Right renal pelvis (tissue), 4 donors: ENCODE measurements around the gene CNOT9. TPM values are rescaled to one million over a fixed set of nuclear protein-coding genes. Genes with fewer than 3 reads are reported as not detected.

Experiments used
- DNase-seq, 4 donors: peaks; one replicate each; pipeline ENCODE4 v3.0.0-alpha.2; 2013; ENCODE audit warnings: low read depth in 4 of 4, low spot score in 3 of 4, missing footprints in 1 of 4
- polyA plus RNA-seq, 4 donors: library from polyadenylated mRNA; unstranded; fragments of 120-200 nt; gene quantifications; one replicate each; pipeline ENCODE4 v1.2.1, GENCODE V29; 2013; ENCODE audit not compliant: insufficient read length in 4 of 4

CNOT9 gene
- polyA plus RNA-seq, 4 donors: 45.8 to 60.2 (median 50.6) TPM

DNA sequence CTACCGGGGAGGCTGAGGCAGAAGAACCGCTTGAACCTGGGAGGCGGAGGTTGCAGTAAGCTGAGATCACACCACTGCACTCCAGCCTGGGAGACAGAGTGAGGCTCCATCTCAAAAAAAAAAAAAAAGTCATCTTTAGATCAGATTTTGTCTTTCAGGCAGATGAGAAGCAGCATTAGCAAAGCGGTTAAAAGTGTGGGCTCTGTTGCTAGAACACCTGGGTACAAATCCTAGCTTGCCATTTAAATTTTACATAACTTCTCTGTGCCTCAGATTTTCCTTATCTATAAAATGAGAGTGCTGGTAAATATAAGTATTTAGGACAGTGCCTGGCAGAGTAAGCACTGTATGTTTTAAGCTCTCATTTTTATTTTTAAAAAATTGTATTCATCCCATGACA is 8.2 kb downstream of the CNOT9 start:
- no peak for DNase-seq

DNA sequence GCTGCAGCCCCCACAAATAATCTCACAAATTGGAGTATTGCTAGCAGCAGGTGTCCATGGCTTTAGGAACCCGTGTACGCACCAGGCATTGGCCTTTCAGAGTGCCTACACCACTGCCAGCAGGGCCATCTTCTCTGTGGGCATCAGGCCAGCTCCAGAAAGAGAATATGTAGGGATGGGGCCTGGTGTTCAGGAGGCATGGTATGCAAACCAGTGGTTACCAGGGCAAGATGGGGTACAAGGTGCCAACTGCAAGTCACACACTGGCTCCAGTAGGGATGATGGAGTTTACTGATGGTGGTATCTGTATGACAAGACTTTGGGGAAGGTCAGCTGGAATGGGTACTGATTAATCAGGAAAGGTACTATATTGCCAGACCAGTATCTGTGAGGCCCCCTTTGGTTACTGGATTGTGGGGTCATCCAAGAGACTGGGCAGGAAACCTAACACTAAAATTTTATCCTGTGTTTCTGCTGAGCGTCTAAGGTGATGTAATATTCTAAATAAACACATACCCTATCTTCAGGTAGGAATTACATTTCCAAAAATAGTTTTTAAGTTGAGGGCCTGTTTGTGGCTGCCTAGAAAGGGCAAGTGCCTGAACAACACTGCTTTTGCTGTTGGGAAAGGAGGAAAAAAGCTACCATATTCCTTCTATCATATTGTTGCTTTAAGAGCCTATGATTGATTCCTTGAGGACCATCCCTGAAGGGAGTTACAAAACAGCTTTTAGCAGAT is 9.0 kb downstream of the CNOT9 start:
- no peak for DNase-seq

- DNase-seq: no peak
Measured at GRCh38 chr2:218578272-218578877, 9.7 kb downstream of the CNOT9 start.

- DNase-seq: no peak
Measured at GRCh38 chr2:218582076-218582475, 13.4 kb downstream of the CNOT9 start.

- DNase-seq: no peak
Measured at GRCh38 chr2:218583983-218584850, 15.6 kb downstream of the CNOT9 start.

GRCh38 chr2:218585541-218585940 is 16.9 kb downstream of the CNOT9 start:
- no peak for DNase-seq

GRCh38 chr2:218605432-218605831 is 36.8 kb downstream of the CNOT9 start:
- DNase-seq: peak in 1 of 4 donors; percentile 15

- DNase-seq: peak in 3 of 4 donors; percentile 12 to 26 (median 25)
Measured at GRCh38 chr2:218607436-218608115, 38.9 kb downstream of the CNOT9 start, which contains the start of gene PLCD4. Gene PLCD4 (plus strand): TSS chr2:218607899. CDS start chr2:218615740, 7,841 bp downstream.

DNA sequence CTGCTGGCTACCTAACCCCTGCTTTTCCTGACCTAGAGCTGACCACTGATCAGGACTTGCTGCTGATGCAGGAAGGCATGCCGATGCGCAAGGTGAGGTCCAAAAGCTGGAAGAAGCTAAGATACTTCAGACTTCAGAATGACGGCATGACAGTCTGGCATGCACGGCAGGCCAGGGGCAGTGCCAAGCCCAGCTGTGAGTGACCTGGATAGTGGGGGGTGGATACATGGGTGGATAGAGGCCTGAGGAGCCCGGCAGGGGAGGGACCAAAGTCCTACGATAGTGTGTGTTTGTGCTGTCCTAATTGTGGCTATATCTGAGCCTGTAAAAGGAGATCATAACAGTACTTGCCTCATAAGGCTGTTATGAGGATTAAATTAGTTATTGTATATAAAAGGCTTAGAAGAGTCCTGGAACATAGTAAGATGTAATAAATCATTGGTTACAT is 47.3 kb downstream of the CNOT9 start:
- DNase-seq: no peak

DNA sequence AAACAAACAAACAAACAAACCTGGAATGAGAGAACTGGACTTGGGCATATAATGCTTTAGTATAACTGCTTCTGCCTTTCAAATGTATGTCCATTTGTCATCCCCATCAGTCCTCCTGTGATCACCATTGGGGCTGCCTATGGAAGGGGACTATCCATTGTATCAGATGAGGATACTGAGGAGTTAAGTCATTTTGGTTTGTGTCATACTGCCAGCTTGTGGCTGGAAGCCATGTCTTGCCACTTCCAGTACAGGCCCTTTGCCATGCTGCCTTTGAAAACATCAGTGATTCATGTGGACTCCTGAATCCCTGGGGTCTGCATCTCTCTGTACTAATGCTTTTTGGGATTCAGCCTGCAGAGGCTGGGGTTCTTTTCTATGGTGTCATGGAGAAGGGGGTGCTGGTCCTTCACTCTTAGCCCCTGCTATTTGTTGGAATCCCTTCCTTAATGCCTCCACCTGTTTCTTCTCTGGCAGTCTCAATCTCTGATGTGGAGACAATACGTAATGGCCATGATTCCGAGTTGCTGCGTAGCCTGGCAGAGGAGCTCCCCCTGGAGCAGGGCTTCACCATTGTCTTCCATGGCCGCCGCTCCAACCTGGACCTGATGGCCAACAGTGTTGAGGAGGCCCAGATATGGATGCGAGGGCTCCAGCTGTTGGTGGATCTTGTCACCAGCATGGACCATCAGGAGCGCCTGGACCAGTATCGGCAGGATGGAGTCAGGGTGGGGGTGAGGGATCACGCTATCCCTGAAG is 49.6 kb downstream of the CNOT9 start:
- no peak for DNase-seq

DNA sequence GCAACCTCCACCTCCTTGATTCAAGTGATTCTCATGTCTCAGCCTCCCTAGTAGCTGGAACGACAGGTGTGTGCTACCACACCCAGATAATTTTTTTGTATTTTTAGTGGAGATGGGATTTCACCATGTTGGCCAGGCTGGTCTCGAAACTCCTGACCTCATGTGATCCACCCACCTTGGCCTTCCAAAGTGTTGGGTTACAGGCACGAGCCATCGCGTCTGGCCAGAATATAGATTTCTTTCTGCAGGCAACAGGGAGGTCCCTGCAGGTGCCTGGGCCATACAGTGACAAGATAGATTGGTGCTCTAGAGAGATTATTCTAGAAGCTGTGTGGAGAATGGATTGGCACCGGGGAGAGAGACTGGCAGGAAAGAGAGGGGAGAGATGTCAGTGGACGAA is 52.4 kb downstream of the CNOT9 start:
- DNase-seq: no peak

DNA sequence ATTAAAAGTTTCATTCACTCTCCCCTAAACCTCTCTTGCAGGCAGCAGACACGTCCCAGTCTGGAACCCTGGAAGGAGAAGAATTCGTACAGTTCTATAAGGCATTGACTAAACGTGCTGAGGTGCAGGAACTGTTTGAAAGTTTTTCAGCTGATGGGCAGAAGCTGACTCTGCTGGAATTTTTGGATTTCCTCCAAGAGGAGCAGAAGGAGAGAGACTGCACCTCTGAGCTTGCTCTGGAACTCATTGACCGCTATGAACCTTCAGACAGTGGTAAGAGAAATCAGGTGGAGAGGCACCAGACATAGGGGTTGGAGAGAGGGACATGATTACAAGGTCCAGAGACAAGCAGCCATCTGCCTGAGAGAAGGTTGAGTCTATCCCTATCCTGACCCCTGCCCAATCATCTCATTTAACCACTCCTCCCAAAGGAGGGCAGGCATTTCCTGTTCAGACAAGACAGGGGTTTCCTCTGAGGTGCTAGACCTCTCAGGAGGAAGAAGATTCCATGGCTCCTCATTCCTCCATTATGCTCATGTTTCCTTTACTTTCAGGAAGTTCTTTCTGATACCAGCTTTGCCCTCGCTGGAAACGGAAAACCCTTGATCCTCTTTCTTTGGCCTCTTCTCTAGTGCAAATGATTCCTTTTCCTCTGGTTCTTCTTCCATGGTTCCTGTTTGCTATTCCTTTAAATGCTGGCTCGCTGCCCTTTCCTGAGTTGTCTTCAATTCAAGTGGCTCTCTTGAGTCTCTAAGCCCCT is 54.1 kb downstream of the CNOT9 start:
- DNase-seq: no peak

- DNase-seq: no peak
Measured at GRCh38 chr2:218623366-218623705, 54.7 kb downstream of the CNOT9 start.

GRCh38 chr2:218626369-218626768 is 57.7 kb downstream of the CNOT9 start:
- DNase-seq: no peak

GRCh38 chr2:218627939-218628338 is 59.3 kb downstream of the CNOT9 start:
- no peak for DNase-seq

- DNase-seq: no peak
Measured at GRCh38 chr2:218631837-218632236, 63.2 kb downstream of the CNOT9 start.

DNA sequence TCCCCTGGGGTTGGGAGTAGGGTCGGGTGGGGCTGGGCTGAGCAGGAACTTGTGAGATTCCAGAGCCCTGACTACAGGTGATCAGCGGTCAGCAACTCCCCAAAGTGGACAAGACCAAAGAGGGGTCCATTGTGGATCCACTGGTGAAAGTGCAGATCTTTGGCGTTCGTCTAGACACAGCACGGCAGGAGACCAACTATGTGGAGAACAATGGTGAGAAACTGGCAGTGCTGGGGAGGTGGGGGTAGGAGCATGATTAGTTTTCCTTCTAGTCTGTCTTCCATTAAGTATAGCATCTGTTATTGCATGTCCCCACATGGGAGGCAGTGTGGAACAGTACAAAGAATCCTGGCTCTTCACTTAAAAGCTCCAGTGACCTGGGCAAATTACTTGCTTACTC is 67.1 kb downstream of the CNOT9 start:
- DNase-seq: no peak

DNA sequence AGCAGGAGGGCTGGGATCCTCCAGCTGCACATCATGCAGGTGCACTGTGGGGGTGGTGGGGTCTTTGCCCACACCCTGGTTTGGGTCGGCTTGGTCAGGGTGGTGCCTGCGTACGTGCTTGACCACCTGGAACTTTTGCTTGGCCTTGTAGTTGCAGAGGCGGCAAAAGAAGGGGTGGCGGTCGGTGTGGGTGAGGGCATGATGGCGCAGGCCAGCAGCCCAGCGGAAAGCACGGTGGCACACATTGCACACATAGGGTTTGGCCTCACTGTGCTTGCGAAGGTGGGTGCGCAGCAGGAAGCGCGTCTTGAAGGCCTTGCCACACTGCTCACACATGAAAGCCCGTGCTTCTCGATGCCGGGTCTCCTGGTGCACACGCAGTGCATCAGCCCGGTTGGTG is 69.7 kb downstream of the CNOT9 start:
- no peak for DNase-seq

- DNase-seq: no peak
Measured at GRCh38 chr2:218642121-218642656, 73.5 kb downstream of the CNOT9 start.
